ENCODE measurements around the gene PDCD1. TPM values are rescaled to one million over a fixed set of nuclear protein-coding genes. Genes with fewer than 3 reads are reported as not detected.

PDCD1 gene
- total RNA-seq: not detected in 2 replicates

GRCh38 chr2:241858206-241859016 lies at the start of gene PDCD1:
Gene PDCD1, minus strand, starts transcription at chr2:241858894. Its CDS starts 56 bp downstream, at chr2:241858838.

GRCh38 chr2:241869087-241869961 lies 10.6 kb upstream of the PDCD1 start, which contains the start of gene RTP5:
Gene RTP5, plus strand, starts transcription at chr2:241869729. Its CDS starts 28 bp downstream, at chr2:241869757.

GRCh38 chr2:241808721-241809382 lies 49.8 kb downstream of the PDCD1 start, which contains the start of gene NEU4:
Gene NEU4, plus strand, starts transcription at chr2:241809193. Its CDS starts 5,292 bp downstream, at chr2:241814485.

Other genes with a start within 250 kb of the PDCD1 start
- 42.8 and 47.8 TPM in 2 replicates for gene THAP4, start 221.7 kb downstream of the PDCD1 start, total RNA-seq
- 53.8 and 85.3 TPM in 2 replicates for gene ATG4B, start 221.2 kb downstream of the PDCD1 start, total RNA-seq
- gene DTYMK, start 172.1 kb downstream of the PDCD1 start, total RNA-seq: 11.8 and 32.2 TPM in 2 replicates
- 17.0 and 41.2 TPM in 2 replicates for gene ING5, start 156.9 kb downstream of the PDCD1 start, total RNA-seq
- gene D2HGDH, start 124.3 kb downstream of the PDCD1 start, total RNA-seq: 11.6 and 32.6 TPM in 2 replicates
- gene GAL3ST2, start 82.1 kb downstream of the PDCD1 start, total RNA-seq: 0.79 TPM in 1 of 2 replicates, not detected in the other
- gene NEU4, start 49.7 kb downstream of the PDCD1 start, total RNA-seq: not detected in 2 replicates
- gene RTP5, start 10.8 kb upstream of the PDCD1 start, total RNA-seq: not detected in 2 replicates